Rectal smooth muscle tissue (tissue), 1 donor: ENCODE measurements around the gene EPHB2.

ENCODE experiments used
- H3K27ac ChIP-seq: one replicate; pipeline ENCODE4 v1.7.0; 2013; ENCODE audit warnings: low read depth, low read length, inconsistent platforms
- H3K27me3 ChIP-seq: one replicate; pipeline ENCODE4 v1.7.0; 2013; ENCODE audit warnings: low read length; ENCODE audit not compliant: control insufficient read depth, insufficient read depth
- H3K36me3 ChIP-seq: one replicate; pipeline ENCODE4 v1.7.0; 2013; ENCODE audit warnings: low read length; ENCODE audit not compliant: control insufficient read depth, insufficient read depth
- H3K4me1 ChIP-seq: one replicate; pipeline ENCODE4 v1.7.0; 2013; ENCODE audit warnings: low read length; ENCODE audit not compliant: control insufficient read depth, insufficient read depth
- H3K4me3 ChIP-seq: one replicate; pipeline ENCODE4 v1.7.0; 2013; ENCODE audit warnings: low read length
- H3K9ac ChIP-seq: one replicate; pipeline ENCODE4 v1.7.0; 2013; ENCODE audit warnings: low read length

EPHB2 gene

GRCh38 chr1:22955146-22955545, 244.5 kb downstream of the EPHB2 start:
- H3K9ac ChIP-seq, result no peak overlapping the region
- no peaks in the 10 kb centered on the region for H3K4me1 ChIP-seq
- H3K27ac ChIP-seq, result no peak overlapping the region
- H3K4me3 ChIP-seq, result no peak overlapping the region
- H3K27me3 ChIP-seq, result peaks cover 14% of the 10 kb centered on the region
- H3K36me3 ChIP-seq, result no peaks in the 10 kb centered on the region

- H3K9ac ChIP-seq, result no peak overlapping the region
- H3K4me3 ChIP-seq, result no peak overlapping the region
- no peak overlapping the region for H3K27ac ChIP-seq
- no peaks in the 10 kb centered on the region for H3K4me1 ChIP-seq
- H3K27me3 ChIP-seq, result peaks cover 14% of the 10 kb centered on the region
- H3K36me3 ChIP-seq, result no peaks in the 10 kb centered on the region
Observed at GRCh38 chr1:22957066-22957465, 246.4 kb downstream of the EPHB2 start.

GRCh38 chr1:22958556-22958955, 247.9 kb downstream of the EPHB2 start:
- Histone ChIP-seq H3K4me3 (no peak overlapping the region), H3K36me3 (no peaks in the 10 kb centered on the region), H3K27ac (no peak overlapping the region), H3K9ac (no peak overlapping the region), H3K27me3 (peaks cover 9% of the 10 kb centered on the region), H3K4me1 (no peaks in the 10 kb centered on the region)

DNA sequence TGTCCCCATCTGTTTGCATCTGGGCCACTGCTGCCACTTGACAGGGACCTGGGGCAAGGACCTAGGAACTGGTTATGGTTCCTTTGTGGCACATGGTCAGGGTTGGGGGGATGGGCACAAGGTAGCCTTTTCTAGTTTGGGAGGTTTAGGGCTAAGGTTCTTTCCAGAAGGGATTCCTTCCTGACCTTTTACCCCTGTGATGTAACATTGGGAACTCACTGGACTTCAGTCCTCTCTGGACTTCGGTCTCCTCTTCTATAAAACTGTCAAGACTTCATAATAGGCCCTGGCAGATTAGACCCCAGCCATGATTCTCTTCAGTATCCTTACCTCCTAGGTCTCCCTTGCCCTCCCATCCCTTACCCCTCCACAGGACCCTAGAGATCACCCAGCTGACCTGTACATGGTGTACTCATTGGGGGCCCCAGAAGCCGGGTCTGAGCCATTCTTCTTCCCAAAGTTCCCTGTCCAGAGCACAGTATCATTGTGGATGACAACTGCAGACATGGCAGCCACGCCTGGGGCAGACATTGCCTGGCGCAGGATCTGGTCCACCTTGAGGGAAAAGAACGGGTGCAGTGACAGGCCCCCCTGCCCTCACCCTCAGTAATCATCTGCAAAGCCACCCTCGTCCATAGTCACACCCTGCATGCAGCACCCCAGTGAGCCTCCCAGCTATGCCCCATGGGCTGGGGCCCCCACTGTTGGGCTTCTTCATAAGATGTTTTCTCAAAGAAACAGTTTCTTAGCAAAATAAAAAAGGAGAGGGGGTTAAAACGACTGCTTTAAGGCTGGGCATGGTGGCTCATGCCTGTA, 249.1 kb downstream of the EPHB2 start:
- H3K4me3 ChIP-seq, result no peak overlapping the region
- peaks cover 2% of the 10 kb centered on the region for H3K27me3 ChIP-seq
- H3K4me1 ChIP-seq, result no peaks in the 10 kb centered on the region
- H3K9ac ChIP-seq, result no peak overlapping the region
- no peaks in the 10 kb centered on the region for H3K36me3 ChIP-seq
- no peak overlapping the region for H3K27ac ChIP-seq

DNA sequence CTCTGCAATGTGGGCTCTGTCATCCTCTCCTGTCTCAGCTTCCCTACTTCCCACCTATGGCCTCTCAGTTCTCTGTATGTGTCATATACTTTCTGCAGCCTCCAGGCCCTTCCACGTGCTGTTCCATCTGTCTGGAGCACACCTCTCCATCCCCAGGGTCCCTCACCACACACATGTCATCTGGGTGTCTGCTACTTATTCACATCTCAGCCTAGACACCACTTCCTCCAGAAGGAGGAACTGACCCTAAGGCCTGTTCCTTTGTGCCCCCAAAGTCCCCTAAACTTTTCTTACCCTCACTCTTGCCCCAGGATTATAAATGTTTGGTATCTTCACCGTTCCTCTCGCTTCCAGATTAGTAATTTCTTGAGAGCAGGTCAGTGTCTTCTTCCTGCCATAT, 251.9 kb downstream of the EPHB2 start:
- H3K27me3 ChIP-seq, result no peaks in the 10 kb centered on the region
- no peaks in the 10 kb centered on the region for H3K4me1 ChIP-seq
- H3K36me3 ChIP-seq, result no peaks in the 10 kb centered on the region
- no peak overlapping the region for H3K9ac ChIP-seq
- H3K4me3 ChIP-seq, result no peak overlapping the region
- H3K27ac ChIP-seq, result no peak overlapping the region

GRCh38 chr1:22963044-22963677, 252.5 kb downstream of the EPHB2 start:
- Histone ChIP-seq H3K4me1 (no peaks in the 10 kb centered on the region), H3K4me3 (no peak overlapping the region), H3K27ac (no peak overlapping the region), H3K36me3 (no peaks in the 10 kb centered on the region), H3K27me3 (no peaks in the 10 kb centered on the region), H3K9ac (no peak overlapping the region)

DNA sequence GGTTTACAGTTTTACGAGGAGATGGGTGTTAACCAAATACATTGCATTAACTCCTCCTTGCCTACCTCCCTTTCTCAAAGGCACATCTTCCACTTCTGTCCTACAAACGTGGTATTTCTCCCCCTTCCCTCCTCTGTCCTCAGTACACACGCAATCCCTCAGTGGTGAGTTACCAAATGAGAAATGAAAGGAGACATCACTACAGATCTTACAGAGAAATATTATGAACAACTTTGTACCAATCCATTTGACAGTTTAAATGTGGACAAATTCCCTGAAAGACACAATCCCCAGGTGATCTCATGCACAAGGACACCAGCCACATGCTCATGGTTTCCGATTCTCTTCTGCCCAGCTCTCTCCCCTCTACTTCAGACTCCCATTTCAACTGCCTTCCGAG, 255.7 kb downstream of the EPHB2 start:
- Histone ChIP-seq H3K4me1 (no peaks in the 10 kb centered on the region), H3K27me3 (no peaks in the 10 kb centered on the region), H3K36me3 (no peaks in the 10 kb centered on the region), H3K4me3 (no peak overlapping the region), H3K27ac (no peak overlapping the region), H3K9ac (no peak overlapping the region)

DNA sequence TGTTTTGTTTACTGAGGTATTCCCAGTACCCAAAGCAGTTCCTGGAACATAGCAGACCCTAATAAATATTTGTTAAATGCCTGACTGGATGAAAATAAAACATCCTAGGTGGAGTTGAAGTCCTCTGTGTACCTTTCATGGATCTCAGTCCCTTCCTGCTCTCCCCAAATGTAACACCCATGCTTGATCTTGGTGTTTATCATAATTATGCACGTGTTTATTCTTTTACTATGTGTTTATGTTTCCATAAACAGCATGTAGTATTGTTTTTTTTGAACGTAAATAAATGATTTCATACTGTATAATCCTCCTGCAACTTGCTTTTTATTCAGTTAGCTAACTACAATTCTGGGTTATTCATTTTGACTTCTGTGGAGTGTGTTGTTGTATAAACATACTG, 257.2 kb downstream of the EPHB2 start:
- H3K27me3 ChIP-seq, result no peaks in the 10 kb centered on the region

DNA sequence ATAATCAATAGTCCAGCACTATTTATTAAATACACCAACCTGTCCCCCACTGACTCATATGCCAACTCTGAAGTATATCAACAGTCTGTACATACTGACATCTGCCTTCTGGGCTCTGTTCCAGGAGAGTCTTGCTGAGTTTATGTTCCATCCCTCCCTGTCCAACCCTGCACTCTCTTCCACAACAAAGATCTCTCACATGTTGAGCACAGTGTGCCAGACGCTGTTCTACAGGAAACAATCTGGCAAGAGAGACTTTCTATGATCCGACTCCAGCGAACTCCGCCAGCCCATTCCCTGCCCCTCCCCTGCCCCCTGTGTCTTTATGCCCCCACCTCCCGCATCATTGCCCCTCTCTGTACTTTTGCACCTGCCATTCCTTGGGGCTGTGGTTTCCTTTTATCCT, 258.7 kb downstream of the EPHB2 start:
- Histone ChIP-seq H3K4me1 (no peaks in the 10 kb centered on the region), H3K36me3 (no peaks in the 10 kb centered on the region), H3K9ac (no peak overlapping the region), H3K27me3 (no peaks in the 10 kb centered on the region), H3K4me3 (no peak overlapping the region), H3K27ac (peak overlapping the region; percentile 21)

More for the DNA sequence above, 257.2 kb downstream of the EPHB2 start:
- no peak overlapping the region for H3K4me3 ChIP-seq
- H3K36me3 ChIP-seq, result no peaks in the 10 kb centered on the region
- no peaks in the 10 kb centered on the region for H3K4me1 ChIP-seq
- no peak overlapping the region for H3K27ac ChIP-seq
- no peak overlapping the region for H3K9ac ChIP-seq

DNA sequence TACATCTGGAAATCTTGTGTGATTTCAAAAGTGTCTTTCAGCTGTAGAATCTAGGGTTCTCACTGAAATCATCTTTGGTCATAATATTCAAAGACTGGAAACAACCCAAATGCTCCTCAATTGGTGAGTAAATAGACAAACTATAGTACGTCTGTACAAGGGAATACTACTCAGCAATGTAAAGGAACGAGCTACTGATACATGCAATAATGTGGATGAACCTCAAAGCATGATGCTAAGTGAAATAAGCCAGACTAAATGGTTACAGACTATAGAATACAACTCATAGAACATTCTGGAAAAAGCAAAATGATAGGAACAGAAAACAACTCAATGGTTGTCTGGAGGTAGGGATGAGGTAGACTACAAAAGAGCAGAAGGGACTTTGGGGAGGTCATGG, 259.5 kb downstream of the EPHB2 start:
- Histone ChIP-seq H3K9ac (no peak overlapping the region), H3K4me3 (no peak overlapping the region), H3K27ac (no peak overlapping the region), H3K36me3 (no peaks in the 10 kb centered on the region), H3K27me3 (no peaks in the 10 kb centered on the region), H3K4me1 (no peaks in the 10 kb centered on the region)
